Gastroesophageal sphincter (tissue), 3 donors: ENCODE data around the gene MAN1A1.
"Not testable (repeated sequence)": the region's sequence is repeated elsewhere in the genome, so short reads cannot be mapped to it uniquely, and the experiment has no call there.

ENCODE experiments used
- EP300 ChIP-seq: sonication (generic); formaldehyde crosslinking; IDR thresholded peaks from one replicate; pipeline ENCODE4 v1.6.1; 2017; ENCODE audit warnings: antibody characterized with exemption, mild to moderate bottlenecking
- POLR2A ChIP-seq, 2 donors: fragments of 450-650 bp; IDR thresholded peaks; one replicate each; pipeline ENCODE4 v1.6.1; 2017; ENCODE audit warnings: antibody characterized with exemption in 2 of 2, mild to moderate bottlenecking in 2 of 2, moderate library complexity in 1 of 2
- TF ChIP-seq, protein P1 (sequence below), 4 experiments: fragments of 200-600 bp in 2 of 4; fragments of 450-650 bp in 2 of 4; sonication (generic) in 1 of 4; IDR thresholded peaks; one replicate each; pipeline ENCODE4 v1.5.1; 2017 to 2019; ENCODE audit warnings: antibody characterized with exemption in 4 of 4, mild to moderate bottlenecking in 2 of 4, moderate library complexity in 2 of 4

DNA sequence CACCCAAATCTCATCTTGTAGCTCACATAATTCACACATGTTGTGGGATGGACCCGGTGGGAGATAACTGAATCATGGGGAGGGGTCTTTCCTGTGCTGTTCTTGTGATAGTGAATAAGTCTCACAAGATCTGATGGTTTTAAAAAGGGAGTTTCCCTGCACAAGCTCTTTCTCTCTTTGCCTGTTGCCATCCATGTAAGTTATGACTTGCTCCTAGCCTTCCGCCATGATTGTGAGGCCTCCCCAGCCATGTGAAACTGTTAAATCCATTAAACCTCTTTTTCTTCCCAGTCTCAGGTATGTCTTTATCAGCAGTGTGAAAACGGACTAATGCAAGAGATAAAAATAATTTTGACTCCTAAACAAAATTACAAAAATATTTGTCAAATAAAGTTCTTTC, 58.5 kb downstream of the MAN1A1 start:
- not testable (repeated sequence) for TF ChIP-seq POLR2A (IDR thresholded peaks at IDR 0.05); EP300
- TF ChIP-seq, protein P1, sequence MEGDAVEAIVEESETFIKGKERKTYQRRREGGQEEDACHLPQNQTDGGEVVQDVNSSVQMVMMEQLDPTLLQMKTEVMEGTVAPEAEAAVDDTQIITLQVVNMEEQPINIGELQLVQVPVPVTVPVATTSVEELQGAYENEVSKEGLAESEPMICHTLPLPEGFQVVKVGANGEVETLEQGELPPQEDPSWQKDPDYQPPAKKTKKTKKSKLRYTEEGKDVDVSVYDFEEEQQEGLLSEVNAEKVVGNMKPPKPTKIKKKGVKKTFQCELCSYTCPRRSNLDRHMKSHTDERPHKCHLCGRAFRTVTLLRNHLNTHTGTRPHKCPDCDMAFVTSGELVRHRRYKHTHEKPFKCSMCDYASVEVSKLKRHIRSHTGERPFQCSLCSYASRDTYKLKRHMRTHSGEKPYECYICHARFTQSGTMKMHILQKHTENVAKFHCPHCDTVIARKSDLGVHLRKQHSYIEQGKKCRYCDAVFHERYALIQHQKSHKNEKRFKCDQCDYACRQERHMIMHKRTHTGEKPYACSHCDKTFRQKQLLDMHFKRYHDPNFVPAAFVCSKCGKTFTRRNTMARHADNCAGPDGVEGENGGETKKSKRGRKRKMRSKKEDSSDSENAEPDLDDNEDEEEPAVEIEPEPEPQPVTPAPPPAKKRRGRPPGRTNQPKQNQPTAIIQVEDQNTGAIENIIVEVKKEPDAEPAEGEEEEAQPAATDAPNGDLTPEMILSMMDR (IDR thresholded peaks at IDR 0.05): not testable (repeated sequence)
